ENCODE results near the gene APBB2. TPM values are rescaled to one million over a fixed set of nuclear protein-coding genes. Genes with fewer than 3 reads are reported as not detected.

APBB2 gene
- total and polyA plus RNA-seq, 4 donors, result 4.8 to 31.5 (median 11.2) TPM

DNA sequence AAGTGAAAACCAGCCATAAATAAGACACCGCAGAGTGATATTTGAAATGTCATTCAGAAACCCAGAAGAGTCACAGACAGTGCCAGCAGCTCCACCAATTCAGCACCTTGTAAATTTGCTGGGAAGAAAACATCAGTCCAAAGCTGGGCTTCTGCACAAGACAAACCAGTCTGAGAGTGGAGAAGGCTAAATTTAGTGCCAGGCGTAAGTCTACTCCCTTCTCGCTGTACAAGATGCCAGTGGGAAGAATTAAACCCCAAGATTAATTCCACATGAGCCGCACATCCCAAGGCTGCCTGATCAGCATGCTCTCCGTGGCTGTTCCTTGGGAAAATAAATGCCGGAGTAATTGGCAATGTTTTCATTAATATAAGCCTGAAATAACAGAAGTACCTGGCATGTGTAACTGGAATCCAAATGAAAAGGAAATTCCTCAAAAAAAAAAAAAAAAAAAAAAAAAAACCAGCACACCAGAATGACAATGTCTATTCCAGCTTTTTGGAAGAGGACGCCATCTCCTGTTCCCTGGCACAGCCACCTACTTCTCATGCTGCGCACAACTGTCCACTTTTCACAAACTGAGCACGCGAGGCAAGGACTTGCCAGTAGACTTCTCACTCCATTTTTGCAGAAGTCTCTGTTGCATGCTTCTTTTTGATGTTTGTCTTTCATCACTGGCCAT, 369.0 kb downstream of the APBB2 start (continued):
- TF ChIP-seq FOXA1 (IDR thresholded peaks at IDR 0.05) (no peak), ATF3 (IDR thresholded peaks at IDR 0.05) (no peak)
- TF ChIP-seq, protein P1, sequence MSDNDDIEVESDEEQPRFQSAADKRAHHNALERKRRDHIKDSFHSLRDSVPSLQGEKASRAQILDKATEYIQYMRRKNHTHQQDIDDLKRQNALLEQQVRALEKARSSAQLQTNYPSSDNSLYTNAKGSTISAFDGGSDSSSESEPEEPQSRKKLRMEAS (IDR thresholded peaks at IDR 0.05), result no peak

DNA sequence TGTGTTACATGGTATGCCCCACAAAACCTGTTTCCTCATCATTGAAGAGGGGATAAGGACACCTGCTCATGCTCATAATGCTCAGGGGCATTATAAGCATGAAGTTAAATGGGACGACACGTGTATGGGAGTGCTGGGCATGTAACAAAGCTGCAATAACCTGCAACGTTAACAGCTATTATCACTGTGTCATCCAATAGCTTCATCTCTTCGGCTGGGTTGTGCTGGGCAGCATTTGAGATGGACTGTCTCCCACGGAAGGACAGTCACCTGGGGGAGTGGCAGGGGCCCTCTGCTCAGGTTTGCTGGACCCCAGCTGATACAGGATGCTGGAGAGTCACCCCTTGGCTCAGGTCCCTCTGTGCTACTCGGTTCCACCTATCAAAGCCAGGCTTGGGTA, 370.1 kb downstream of the APBB2 start:
- H3K27me3 ChIP-seq (ENCODE audit: control insufficient read depth in 4 of 4, insufficient read depth in 4 of 4, low read length in 3 of 4), result no peaks in the 10 kb centered on the region
- no peak for DNase-seq (ENCODE audit: low spot score)
- no peak overlapping the region for H3K9ac ChIP-seq (ENCODE audit: low read depth in 1 of 2, low read length in 2 of 2)
- WGBS, result 93% methylated on average over 6 of the region's 6 CpGs
- peaks cover 0 to 3% (median 0%) of the 10 kb centered on the region in 4 donors for H3K36me3 ChIP-seq (ENCODE audit: control insufficient read depth in 4 of 4, insufficient read depth in 3 of 4, low read depth in 1 of 4, low read length in 3 of 4)
- H3K4me3 ChIP-seq (ENCODE audit: low read depth in 1 of 3, low read length in 3 of 3), result no peak overlapping the region
- H3K9me3 ChIP-seq (ENCODE audit: control insufficient read depth in 4 of 4, low read length in 3 of 4), result no peaks in the 10 kb centered on the region
- TF ChIP-seq, protein P2, sequence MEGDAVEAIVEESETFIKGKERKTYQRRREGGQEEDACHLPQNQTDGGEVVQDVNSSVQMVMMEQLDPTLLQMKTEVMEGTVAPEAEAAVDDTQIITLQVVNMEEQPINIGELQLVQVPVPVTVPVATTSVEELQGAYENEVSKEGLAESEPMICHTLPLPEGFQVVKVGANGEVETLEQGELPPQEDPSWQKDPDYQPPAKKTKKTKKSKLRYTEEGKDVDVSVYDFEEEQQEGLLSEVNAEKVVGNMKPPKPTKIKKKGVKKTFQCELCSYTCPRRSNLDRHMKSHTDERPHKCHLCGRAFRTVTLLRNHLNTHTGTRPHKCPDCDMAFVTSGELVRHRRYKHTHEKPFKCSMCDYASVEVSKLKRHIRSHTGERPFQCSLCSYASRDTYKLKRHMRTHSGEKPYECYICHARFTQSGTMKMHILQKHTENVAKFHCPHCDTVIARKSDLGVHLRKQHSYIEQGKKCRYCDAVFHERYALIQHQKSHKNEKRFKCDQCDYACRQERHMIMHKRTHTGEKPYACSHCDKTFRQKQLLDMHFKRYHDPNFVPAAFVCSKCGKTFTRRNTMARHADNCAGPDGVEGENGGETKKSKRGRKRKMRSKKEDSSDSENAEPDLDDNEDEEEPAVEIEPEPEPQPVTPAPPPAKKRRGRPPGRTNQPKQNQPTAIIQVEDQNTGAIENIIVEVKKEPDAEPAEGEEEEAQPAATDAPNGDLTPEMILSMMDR (IDR thresholded peaks at IDR 0.05; ENCODE audit: low read depth, low read length, missing input control), result no peak
- TF ChIP-seq EGR1 (IDR thresholded peaks at IDR 0.05; ENCODE audit: low read depth in 2 of 2) (no peak), FOXA2 (IDR thresholded peaks at IDR 0.05) (no peak), SP1 (IDR thresholded peaks at IDR 0.05) (no peak), ATF3 (IDR thresholded peaks at IDR 0.05) (no peak), HNF4G (IDR thresholded peaks at IDR 0.05) (no peak), NR2F2 (IDR thresholded peaks at IDR 0.05) (no peak), GABPA (IDR thresholded peaks at IDR 0.05 in 1 of 2, conservative IDR thresholded peaks at IDR 0.05 in 1 of 2) (no peak), FOXA1 (IDR thresholded peaks at IDR 0.05) (no peak), TAF1 (conservative IDR thresholded peaks at IDR 0.05) (no peak), RAD21 (IDR thresholded peaks at IDR 0.05) (no peak), JUND (IDR thresholded peaks at IDR 0.05) (no peak), HNF4A (conservative IDR thresholded peaks at IDR 0.05) (no peak), RXRA (IDR thresholded peaks at IDR 0.05) (no peak), YY1 (IDR thresholded peaks at IDR 0.05) (no peak)
- TF ChIP-seq, protein P1 (IDR thresholded peaks at IDR 0.05), result no peak
- TF ChIP-seq, protein P3, sequence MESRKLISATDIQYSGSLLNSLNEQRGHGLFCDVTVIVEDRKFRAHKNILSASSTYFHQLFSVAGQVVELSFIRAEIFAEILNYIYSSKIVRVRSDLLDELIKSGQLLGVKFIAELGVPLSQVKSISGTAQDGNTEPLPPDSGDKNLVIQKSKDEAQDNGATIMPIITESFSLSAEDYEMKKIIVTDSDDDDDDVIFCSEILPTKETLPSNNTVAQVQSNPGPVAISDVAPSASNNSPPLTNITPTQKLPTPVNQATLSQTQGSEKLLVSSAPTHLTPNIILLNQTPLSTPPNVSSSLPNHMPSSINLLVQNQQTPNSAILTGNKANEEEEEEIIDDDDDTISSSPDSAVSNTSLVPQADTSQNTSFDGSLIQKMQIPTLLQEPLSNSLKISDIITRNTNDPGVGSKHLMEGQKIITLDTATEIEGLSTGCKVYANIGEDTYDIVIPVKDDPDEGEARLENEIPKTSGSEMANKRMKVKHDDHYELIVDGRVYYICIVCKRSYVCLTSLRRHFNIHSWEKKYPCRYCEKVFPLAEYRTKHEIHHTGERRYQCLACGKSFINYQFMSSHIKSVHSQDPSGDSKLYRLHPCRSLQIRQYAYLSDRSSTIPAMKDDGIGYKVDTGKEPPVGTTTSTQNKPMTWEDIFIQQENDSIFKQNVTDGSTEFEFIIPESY (IDR thresholded peaks at IDR 0.05), result no peak
- TF ChIP-seq, protein P4, sequence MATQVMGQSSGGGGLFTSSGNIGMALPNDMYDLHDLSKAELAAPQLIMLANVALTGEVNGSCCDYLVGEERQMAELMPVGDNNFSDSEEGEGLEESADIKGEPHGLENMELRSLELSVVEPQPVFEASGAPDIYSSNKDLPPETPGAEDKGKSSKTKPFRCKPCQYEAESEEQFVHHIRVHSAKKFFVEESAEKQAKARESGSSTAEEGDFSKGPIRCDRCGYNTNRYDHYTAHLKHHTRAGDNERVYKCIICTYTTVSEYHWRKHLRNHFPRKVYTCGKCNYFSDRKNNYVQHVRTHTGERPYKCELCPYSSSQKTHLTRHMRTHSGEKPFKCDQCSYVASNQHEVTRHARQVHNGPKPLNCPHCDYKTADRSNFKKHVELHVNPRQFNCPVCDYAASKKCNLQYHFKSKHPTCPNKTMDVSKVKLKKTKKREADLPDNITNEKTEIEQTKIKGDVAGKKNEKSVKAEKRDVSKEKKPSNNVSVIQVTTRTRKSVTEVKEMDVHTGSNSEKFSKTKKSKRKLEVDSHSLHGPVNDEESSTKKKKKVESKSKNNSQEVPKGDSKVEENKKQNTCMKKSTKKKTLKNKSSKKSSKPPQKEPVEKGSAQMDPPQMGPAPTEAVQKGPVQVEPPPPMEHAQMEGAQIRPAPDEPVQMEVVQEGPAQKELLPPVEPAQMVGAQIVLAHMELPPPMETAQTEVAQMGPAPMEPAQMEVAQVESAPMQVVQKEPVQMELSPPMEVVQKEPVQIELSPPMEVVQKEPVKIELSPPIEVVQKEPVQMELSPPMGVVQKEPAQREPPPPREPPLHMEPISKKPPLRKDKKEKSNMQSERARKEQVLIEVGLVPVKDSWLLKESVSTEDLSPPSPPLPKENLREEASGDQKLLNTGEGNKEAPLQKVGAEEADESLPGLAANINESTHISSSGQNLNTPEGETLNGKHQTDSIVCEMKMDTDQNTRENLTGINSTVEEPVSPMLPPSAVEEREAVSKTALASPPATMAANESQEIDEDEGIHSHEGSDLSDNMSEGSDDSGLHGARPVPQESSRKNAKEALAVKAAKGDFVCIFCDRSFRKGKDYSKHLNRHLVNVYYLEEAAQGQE (IDR thresholded peaks at IDR 0.05), result no peak
- no peaks in the 10 kb centered on the region for H3K4me1 ChIP-seq (ENCODE audit: control insufficient read depth in 4 of 4, insufficient read depth in 4 of 4, low read length in 3 of 4)
- no peak overlapping the region for H3K27ac ChIP-seq (ENCODE audit: low read depth in 1 of 2, low read length in 2 of 2)

Data from liver (tissue), 9 donors.